ENCODE results near the gene RMI2.

The RMI2 gene

DNA sequence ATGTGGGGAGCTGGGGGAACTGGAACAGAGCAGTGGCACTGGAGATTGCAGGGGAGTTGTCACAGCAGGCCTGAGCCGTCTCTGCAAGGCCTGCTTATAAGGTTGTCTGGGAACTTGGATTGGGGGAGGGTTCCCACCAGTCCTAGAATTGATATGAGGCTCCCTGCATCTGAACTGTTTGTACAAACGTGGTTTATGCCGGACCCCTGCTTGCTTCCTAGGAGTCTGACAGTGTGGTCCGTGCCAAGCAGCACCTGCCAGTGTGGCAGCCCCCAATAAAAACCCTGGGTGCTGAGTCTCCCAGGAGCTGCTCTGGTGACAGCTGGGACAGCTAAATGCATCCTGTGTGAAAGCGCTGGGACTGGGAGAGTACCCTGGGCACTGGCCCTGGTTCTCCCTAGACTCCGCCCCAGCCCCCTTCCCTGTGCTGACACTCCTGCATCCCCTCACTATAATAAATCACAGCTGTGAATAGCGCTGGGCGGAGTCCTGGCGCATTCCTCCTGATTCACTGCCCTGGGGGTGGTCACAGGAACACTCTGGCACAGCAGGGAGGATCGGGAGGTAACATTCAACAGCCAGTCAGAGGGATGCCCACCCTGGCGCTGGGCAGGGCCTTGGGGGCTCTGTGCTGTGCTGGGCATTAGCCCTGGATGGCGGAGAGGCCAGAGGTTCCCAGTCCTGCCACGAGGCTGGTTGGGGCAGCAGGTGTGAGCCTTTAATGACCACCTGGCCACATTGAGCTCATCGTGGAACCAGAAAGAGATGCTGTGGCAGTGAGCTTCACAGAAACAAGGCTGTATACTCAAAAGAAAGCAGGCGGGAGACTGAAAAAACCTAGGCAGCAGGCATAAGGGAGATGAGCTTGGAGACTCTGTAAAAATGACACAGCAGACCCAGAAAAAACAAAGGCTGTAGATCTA lies 45.6 kb downstream of the RMI2 start:
- H3K9me3 Mint-ChIP-seq, result no peaks in the 10 kb centered on the region
- H3K36me3 Mint-ChIP-seq, result no peaks in the 10 kb centered on the region
- peaks cover 22% of the 10 kb centered on the region for H3K27me3 Mint-ChIP-seq
- H3K27ac Mint-ChIP-seq, result no peak overlapping the region
- peaks cover 14% of the 10 kb centered on the region for H3K4me1 Mint-ChIP-seq
- H3K4me3 Mint-ChIP-seq, result no peak overlapping the region
- no peak for ATAC-seq

GRCh38 chr16:11391576-11391975 lies 46.3 kb downstream of the RMI2 start:
- Mint-ChIP-seq H3K4me1 (peaks cover 14% of the 10 kb centered on the region), H3K27ac (no peak overlapping the region), H3K9me3 (no peaks in the 10 kb centered on the region), H3K36me3 (no peaks in the 10 kb centered on the region), H3K4me3 (no peak overlapping the region), H3K27me3 (peaks cover 22% of the 10 kb centered on the region)
- ATAC-seq, result no peak

DNA sequence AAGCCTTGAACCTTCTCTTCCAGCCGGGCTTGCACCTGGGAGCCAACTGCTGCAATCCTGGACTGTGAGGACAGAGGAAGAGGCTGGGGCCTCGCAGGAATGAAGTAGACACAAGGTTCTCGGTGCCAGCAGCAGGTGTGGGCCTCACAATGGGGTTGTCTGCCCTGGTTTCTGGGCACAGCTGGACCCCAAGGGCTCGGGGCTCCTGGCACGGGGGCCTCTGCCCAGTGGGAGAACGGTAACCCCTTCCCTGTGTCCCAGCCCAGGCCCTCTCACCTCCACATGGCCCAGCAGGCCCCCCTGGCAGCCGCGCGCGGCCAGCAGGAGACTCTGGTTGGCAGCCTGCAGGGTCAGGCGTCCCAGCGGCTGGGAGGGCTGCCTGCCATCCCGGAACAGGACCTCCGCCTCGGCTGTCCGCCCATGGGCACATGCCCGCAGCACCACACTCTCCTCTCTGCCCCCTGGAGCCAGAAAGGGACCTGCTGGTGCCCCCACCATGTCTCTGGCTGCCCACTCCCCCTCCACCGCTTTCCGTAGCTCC lies 46.9 kb downstream of the RMI2 start:
- Mint-ChIP-seq H3K27ac (no peak overlapping the region), H3K36me3 (no peaks in the 10 kb centered on the region), H3K4me3 (no peak overlapping the region), H3K9me3 (no peaks in the 10 kb centered on the region), H3K27me3 (peaks cover 17% of the 10 kb centered on the region), H3K4me1 (peaks cover 12% of the 10 kb centered on the region)
- no peak for ATAC-seq

DNA sequence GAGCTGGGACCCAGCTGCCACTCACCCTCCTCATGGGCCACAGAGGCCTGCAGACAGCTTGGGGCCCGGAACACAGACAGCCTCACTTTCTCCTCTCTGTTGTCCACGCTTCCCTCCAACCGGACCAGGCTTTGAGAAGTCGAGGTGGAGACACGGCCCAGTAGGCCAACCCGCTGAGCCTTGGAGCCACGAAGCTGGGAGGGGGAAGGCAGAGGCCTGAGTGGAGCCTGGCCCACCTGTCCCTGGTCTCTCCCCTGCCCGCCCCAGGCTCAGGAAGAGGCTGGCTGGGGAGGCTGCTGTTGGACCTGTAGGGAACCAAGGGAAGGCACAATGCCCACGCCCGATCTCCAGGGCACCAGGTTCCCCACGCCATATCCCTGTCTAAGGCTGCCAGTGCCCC lies 48.1 kb downstream of the RMI2 start:
- Mint-ChIP-seq H3K9me3 (no peaks in the 10 kb centered on the region), H3K4me3 (no peak overlapping the region), H3K27ac (no peak overlapping the region), H3K4me1 (peaks cover 11% of the 10 kb centered on the region), H3K36me3 (no peaks in the 10 kb centered on the region), H3K27me3 (peaks cover 8% of the 10 kb centered on the region)
- ATAC-seq, result no peak

DNA sequence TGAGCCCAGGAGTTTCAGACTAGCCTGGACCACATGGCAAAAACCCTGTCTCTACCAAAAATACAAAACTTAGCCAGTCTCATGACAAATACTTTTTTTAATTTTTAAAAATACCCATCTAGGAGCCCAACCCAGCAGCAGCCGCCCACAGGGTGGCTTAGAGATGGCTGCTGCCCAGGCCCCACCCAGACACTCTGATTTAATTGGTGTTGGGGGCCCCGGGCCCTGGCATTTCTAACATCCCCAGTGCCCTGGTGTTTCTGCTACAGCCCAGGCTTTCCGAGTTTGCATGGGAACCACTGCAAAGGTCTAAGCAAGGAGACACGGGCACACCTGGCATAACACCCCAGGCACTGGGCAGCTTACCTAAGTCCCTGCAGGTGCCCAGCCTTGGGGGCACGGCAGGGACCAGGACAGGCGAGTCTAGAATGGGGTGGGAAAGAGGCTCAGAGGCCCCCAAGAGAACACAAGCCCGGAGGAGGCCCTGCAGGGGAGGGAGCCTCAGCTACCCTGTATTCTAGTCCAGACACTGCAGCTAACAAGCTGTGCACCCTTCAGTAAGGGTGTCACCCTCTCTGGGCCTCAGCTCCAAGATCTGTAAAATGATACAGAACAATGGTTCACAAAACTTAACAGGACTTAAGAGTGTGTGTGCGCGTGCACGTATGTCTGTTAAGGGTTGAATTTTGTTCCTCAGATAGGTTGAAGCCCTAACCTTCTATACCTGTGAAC lies 48.8 kb downstream of the RMI2 start:
- peaks cover 11% of the 10 kb centered on the region for H3K4me1 Mint-ChIP-seq
- H3K4me3 Mint-ChIP-seq, result no peak overlapping the region
- peaks cover 5% of the 10 kb centered on the region for H3K27me3 Mint-ChIP-seq
- H3K27ac Mint-ChIP-seq, result no peak overlapping the region
- no peaks in the 10 kb centered on the region for H3K9me3 Mint-ChIP-seq
- no peak for ATAC-seq
- no peaks in the 10 kb centered on the region for H3K36me3 Mint-ChIP-seq

DNA sequence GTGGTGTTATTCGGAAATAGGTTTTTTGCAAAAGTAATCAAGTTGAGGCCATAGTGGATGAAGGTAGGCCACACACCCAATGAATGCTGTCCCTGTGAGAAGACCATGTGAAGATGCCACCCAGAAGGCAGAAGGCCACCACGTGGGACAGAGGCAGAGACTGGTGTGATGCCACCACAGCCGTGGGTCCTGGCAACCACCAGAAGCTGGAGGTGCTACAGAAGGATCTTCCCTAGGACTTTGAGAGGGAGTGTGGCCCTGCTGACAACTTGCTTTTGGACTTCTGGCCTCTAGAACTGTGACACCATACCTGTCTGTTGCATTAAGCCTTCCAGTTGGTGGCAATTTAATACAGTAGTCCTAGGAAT lies 49.3 kb downstream of the RMI2 start:
- Mint-ChIP-seq H3K4me3 (no peak overlapping the region), H3K27ac (no peak overlapping the region), H3K9me3 (no peaks in the 10 kb centered on the region), H3K36me3 (no peaks in the 10 kb centered on the region), H3K27me3 (no peaks in the 10 kb centered on the region), H3K4me1 (peaks cover 11% of the 10 kb centered on the region)
- ATAC-seq, result no peak

GRCh38 chr16:11395008-11395948 lies 50.0 kb downstream of the RMI2 start:
- Mint-ChIP-seq H3K9me3 (no peaks in the 10 kb centered on the region), H3K27me3 (no peaks in the 10 kb centered on the region), H3K4me3 (no peak overlapping the region), H3K36me3 (no peaks in the 10 kb centered on the region), H3K4me1 (peaks cover 11% of the 10 kb centered on the region), H3K27ac (no peak overlapping the region)
- ATAC-seq, result no peak

DNA sequence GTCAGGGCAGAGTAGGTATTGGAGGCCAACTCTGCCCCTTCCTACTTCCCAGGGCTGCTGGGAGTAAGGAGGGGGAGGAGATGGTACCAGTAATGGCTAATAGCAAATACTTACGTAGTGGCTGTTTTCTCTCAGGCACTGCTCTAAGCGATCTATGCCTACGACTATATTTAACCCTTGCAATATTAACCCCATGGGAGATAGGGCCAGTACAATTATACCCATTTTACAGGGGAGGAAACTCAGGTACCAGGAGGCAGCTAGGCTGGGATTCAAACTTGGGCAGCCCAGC lies 50.6 kb downstream of the RMI2 start:
- Mint-ChIP-seq H3K27ac (no peak overlapping the region), H3K27me3 (no peaks in the 10 kb centered on the region), H3K9me3 (no peaks in the 10 kb centered on the region), H3K4me3 (no peak overlapping the region), H3K36me3 (no peaks in the 10 kb centered on the region), H3K4me1 (peaks cover 11% of the 10 kb centered on the region)
- no peak for ATAC-seq

DNA sequence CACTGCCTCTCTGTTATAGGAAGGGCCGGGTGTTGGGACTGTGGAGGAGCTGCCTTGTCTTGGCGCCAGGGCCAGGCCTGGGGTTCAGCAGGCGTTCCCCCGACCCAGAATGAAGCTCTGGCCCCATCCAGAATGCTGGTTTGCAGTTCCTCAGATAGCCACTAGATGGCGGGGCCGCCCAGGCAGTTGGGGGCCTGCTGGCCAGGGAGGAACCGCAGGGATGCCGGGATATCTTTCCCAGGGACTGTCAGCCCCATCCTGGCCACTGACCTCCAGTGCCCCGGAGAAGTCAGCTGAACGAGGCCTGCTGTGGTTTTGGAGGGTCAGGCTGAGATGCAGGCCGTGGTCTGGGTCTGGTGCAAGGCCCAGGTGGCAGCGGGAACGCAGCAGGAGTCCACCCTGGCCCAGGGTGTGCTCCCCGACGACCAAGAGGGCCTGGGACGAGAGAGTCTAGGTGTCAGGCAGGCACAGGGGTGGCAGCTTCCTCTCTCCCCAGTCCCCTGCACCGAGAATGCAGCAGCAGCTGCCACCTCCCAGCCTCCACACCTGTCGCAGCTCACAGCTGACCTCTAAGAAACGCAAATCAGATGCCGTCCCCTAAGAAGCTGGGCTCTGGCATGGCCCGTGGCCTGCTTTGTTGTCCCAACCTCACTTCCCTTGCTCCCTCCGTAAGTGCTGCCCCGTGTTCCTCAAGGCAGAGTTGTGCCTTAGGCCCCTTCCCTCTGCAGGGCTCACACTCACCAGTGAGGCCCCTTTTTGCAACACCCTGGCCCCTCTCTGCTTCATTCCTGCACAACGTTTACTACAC lies 51.2 kb downstream of the RMI2 start:
- no peaks in the 10 kb centered on the region for H3K27me3 Mint-ChIP-seq
- no peaks in the 10 kb centered on the region for H3K9me3 Mint-ChIP-seq
- no peak overlapping the region for H3K27ac Mint-ChIP-seq
- no peaks in the 10 kb centered on the region for H3K36me3 Mint-ChIP-seq
- ATAC-seq, result peak; percentile 58
- H3K4me3 Mint-ChIP-seq, result no peak overlapping the region
- peaks cover 11% of the 10 kb centered on the region for H3K4me1 Mint-ChIP-seq

- Mint-ChIP-seq H3K27ac (no peak overlapping the region), H3K4me1 (peaks cover 11% of the 10 kb centered on the region), H3K36me3 (no peaks in the 10 kb centered on the region), H3K4me3 (no peak overlapping the region), H3K27me3 (no peaks in the 10 kb centered on the region), H3K9me3 (no peaks in the 10 kb centered on the region)
- peak; percentile 14 for ATAC-seq
Measured at GRCh38 chr16:11398136-11398535, 52.9 kb downstream of the RMI2 start.

DNA sequence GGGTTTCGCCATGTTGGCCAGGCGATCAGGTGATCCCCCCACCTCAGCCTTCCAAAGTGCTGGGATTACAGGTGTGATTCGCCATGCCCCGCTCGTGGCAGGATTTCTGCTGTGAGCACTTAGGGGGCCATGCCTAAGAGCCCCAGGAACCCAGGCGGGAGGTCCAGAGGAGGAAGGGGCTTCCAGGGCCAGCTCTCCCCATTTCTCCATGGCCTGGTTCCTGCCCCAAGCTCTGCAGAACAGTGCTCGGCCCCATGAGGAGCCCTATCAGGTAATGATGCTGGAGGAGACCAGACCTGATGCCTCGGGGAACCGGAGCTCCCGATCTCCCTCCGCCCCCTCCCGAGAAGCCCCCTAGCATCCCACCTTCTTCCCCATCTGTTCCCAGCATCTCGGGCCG lies 53.6 kb downstream of the RMI2 start:
- Mint-ChIP-seq H3K27ac (no peak overlapping the region), H3K4me1 (peaks cover 11% of the 10 kb centered on the region), H3K4me3 (no peak overlapping the region), H3K36me3 (no peaks in the 10 kb centered on the region), H3K9me3 (no peaks in the 10 kb centered on the region), H3K27me3 (no peaks in the 10 kb centered on the region)
- ATAC-seq, result no peak

- Mint-ChIP-seq H3K4me3 (no peak overlapping the region), H3K4me1 (peaks cover 11% of the 10 kb centered on the region), H3K9me3 (no peaks in the 10 kb centered on the region), H3K36me3 (no peaks in the 10 kb centered on the region), H3K27me3 (no peaks in the 10 kb centered on the region), H3K27ac (no peak overlapping the region)
- ATAC-seq, result no peak
Measured at GRCh38 chr16:11399261-11399831, 54.1 kb downstream of the RMI2 start.

DNA sequence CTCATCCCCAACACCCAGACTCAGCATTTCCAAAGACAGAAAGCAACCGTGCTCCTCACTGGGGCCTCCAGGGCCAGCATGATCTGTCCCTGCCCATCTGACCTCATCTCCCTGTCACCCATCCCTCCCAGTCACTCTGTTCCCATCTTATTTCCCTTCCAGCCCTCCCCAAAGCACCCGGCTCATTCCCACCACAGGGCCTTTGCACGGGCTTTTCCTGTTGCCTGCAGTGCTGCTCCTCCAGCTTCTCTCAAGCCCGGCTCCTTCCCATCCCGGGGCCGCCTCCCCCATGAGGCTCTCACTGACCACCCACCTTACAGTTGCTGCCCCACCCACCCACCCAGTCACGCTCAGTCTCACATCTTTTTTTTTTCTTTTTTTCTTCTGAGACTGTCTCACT lies 54.8 kb downstream of the RMI2 start:
- Mint-ChIP-seq H3K36me3 (no peaks in the 10 kb centered on the region), H3K27ac (no peak overlapping the region), H3K4me1 (peaks cover 11% of the 10 kb centered on the region), H3K4me3 (no peak overlapping the region), H3K9me3 (no peaks in the 10 kb centered on the region), H3K27me3 (no peaks in the 10 kb centered on the region)
- no peak for ATAC-seq
